Calu3 (cell line): ENCODE measurements around the gene DGUOK. TPM values are rescaled to one million over a fixed set of nuclear protein-coding genes. Genes with fewer than 3 reads are reported as not detected.
A peak's percentile ranks its signal among the peaks of the same experiment; 100 is the strongest.

Experiments
- BruUV-seq: library from RNA; stranded (reverse); fragments of 400-500 nt; replicated peaks from 2 replicates; lab custom pipeline; 2021; lab: Mats Ljungman, UMichigan
- CTCF ChIA-PET: fragments of 300-600 bp; sonication (Branson Sonifier 250); formaldehyde crosslinking; loops from one replicate; lab custom pipeline; 2022; ENCODE audit warnings: antibody characterized with exemption; lab: Charles Lee
- DNase-seq: peaks from one replicate; pipeline ENCODE4 v3.0.0; 2022
- H3K27ac Mint-ChIP-seq: one replicate; pipeline ENCODE4 v1.8.0; 2022; ENCODE audit warnings: mixed read lengths; ENCODE audit not compliant: unreplicated experiment
- H3K27me3 Mint-ChIP-seq: one replicate; pipeline ENCODE4 v1.8.0; 2022; ENCODE audit warnings: mixed read lengths; ENCODE audit not compliant: unreplicated experiment
- H3K36me3 Mint-ChIP-seq: one replicate; pipeline ENCODE4 v1.8.0; 2022; ENCODE audit warnings: mild to moderate bottlenecking, moderate library complexity, mixed read lengths; ENCODE audit not compliant: insufficient read depth, unreplicated experiment
- H3K4me1 Mint-ChIP-seq: one replicate; pipeline ENCODE4 v1.8.0; 2022; ENCODE audit warnings: mild to moderate bottlenecking, low read depth, mixed read lengths; ENCODE audit not compliant: unreplicated experiment
- H3K4me3 Mint-ChIP-seq: one replicate; pipeline ENCODE4 v1.8.0; 2022; ENCODE audit warnings: mild to moderate bottlenecking, low read depth, moderate library complexity, mixed read lengths; ENCODE audit not compliant: unreplicated experiment
- H3K9me3 Mint-ChIP-seq: one replicate; pipeline ENCODE4 v1.8.0; 2022; ENCODE audit warnings: low read depth, mixed read lengths; ENCODE audit not compliant: unreplicated experiment
- CTCF ChIP-seq: fragments of 200-600 bp; IDR thresholded peaks from one replicate; pipeline ENCODE4 v1.8.0; 2022; ENCODE audit warnings: antibody characterized with exemption; ENCODE audit not compliant: unreplicated experiment
- intact Hi-C: fragments of 100-400 bp; cut with micrococcal nuclease; formaldehyde crosslinking; loops from one replicate; pipeline ENCODE4 v1.10.0; 2022; ENCODE audit not compliant: unreplicated experiment
- total RNA-seq: library from RNA; stranded (reverse); gene quantifications from 2 replicates; pipeline ENCODE4 v1.2.3, GENCODE V29; 2022

The DGUOK gene
- total RNA-seq, 1 experiment from 2014 or later = 78.6 TPM

GRCh38 chr2:73970141-73970803 lies 43.6 kb downstream of the DGUOK start:
- Mint-ChIP-seq H3K4me3 (no peak overlapping the region), H3K9me3 (no peaks in the 10 kb centered on the region), H3K36me3 (no peaks in the 10 kb centered on the region), H3K27ac (no peak overlapping the region), H3K4me1 (no peaks in the 10 kb centered on the region), H3K27me3 (no peaks in the 10 kb centered on the region)
- intact Hi-C loops = no loop called here
- BruUV-seq = no TSS peak
- TF ChIP-seq CTCF = no peak
- CTCF ChIA-PET = interaction anchor here (0.5 to 0.6 kb wide), 3 partner anchors 30 to 294 kb away, joined by 3 to 4 read pairs (median 3); no protein-coding TSS in a partner anchor
- DNase-seq = no peak

- no peak for TF ChIP-seq CTCF
- DNase-seq = peak; percentile 28
- H3K9me3 Mint-ChIP-seq = no peaks in the 10 kb centered on the region
- no peak overlapping the region for H3K27ac Mint-ChIP-seq
- CTCF ChIA-PET = interaction anchor here (0.5 to 0.6 kb wide), 2 partner anchors 142 to 294 kb away, joined by 3 to 4 read pairs; no protein-coding TSS in a partner anchor
- BruUV-seq = no TSS peak
- intact Hi-C loops = no loop called here
- H3K36me3 Mint-ChIP-seq = no peaks in the 10 kb centered on the region
- no peaks in the 10 kb centered on the region for H3K4me1 Mint-ChIP-seq
- no peaks in the 10 kb centered on the region for H3K27me3 Mint-ChIP-seq
- H3K4me3 Mint-ChIP-seq = no peak overlapping the region
Observed at GRCh38 chr2:73970850-73971471, 44.3 kb downstream of the DGUOK start.

GRCh38 chr2:73971722-73972121 lies 45.0 kb downstream of the DGUOK start:
- Mint-ChIP-seq H3K4me3 (no peak overlapping the region), H3K9me3 (no peaks in the 10 kb centered on the region), H3K4me1 (no peaks in the 10 kb centered on the region), H3K27me3 (no peaks in the 10 kb centered on the region), H3K27ac (no peak overlapping the region), H3K36me3 (no peaks in the 10 kb centered on the region)
- no peak for TF ChIP-seq CTCF
- CTCF ChIA-PET = no interaction called here
- no TSS peak for BruUV-seq
- intact Hi-C loops = no loop called here
- DNase-seq = no peak

GRCh38 chr2:73972846-73973245 lies 46.2 kb downstream of the DGUOK start:
- CTCF ChIA-PET = no interaction called here
- H3K9me3 Mint-ChIP-seq = no peaks in the 10 kb centered on the region
- BruUV-seq = no TSS peak

More at GRCh38 chr2:73972846-73973245, 46.2 kb downstream of the DGUOK start:
- intact Hi-C loops = no loop called here
- DNase-seq = no peak
- Mint-ChIP-seq H3K4me1 (no peaks in the 10 kb centered on the region), H3K4me3 (no peak overlapping the region), H3K36me3 (no peaks in the 10 kb centered on the region), H3K27me3 (no peaks in the 10 kb centered on the region), H3K27ac (no peak overlapping the region)
- no peak for TF ChIP-seq CTCF
